H1 (cell line): Measurements from ENCODE around the gene ARHGEF25. TPM values are rescaled to one million over a fixed set of nuclear protein-coding genes. Genes with fewer than 3 reads are reported as not detected.

Experiments used
- CTCF ChIA-PET: fragments of 300-600 bp; sonication (Branson Sonifier 250); formaldehyde crosslinking; loops from one replicate; lab custom pipeline; 2021; ENCODE audit not compliant: partially characterized antibody; lab: Charles Lee
- POLR2A ChIA-PET: fragments of 300-600 bp; sonication (Branson Sonifier 250); formaldehyde crosslinking; loops from one replicate; lab custom pipeline; 2021; ENCODE audit warnings: inconsistent platforms; ENCODE audit not compliant: partially characterized antibody; lab: Charles Lee
- DNase-seq, 2 experiments: peaks; one replicate each; pipeline versions ENCODE4 v3.0.0 to v3.0.0-alpha.2; 2010 to 2022; ENCODE audit warnings: low spot score in 2 of 2, low read depth in 1 of 2, mixed read lengths in 1 of 2
- FAIRE-seq: peaks from 2 replicates; lab custom pipeline; 2011; peaks lifted over from hg19 to GRCh38; lab: Jason Lieb, UNC
- H2AFZ ChIP-seq: 2 replicates; pipeline ENCODE4 v1.8.1; 2012; ENCODE audit warnings: low read length, inconsistent platforms
- H2AK5ac ChIP-seq: 2 replicates; pipeline ENCODE4 v1.6.1; 2013; ENCODE audit warnings: low read depth, low read length
- H2BK120ac ChIP-seq: replicated peaks from 2 replicates; pipeline ENCODE3; 2013; ENCODE audit warnings: low read depth, low read length, inconsistent platforms
- H2BK12ac ChIP-seq: 2 replicates; pipeline ENCODE4 v1.6.1; 2013; ENCODE audit warnings: low read depth, low read length
- H2BK15ac ChIP-seq: 2 replicates; pipeline ENCODE4 v1.6.1; 2013; ENCODE audit warnings: low read length
- H2BK20ac ChIP-seq: 2 replicates; pipeline ENCODE4 v1.6.1; 2013; ENCODE audit warnings: low read length
- H2BK5ac ChIP-seq: 2 replicates; pipeline ENCODE4 v1.6.1; 2013; ENCODE audit warnings: low read depth, low read length
- H3K14ac ChIP-seq: 2 replicates; pipeline ENCODE4 v1.6.1; 2013; ENCODE audit warnings: inconsistent platforms; ENCODE audit not compliant: insufficient read length
- H3K18ac ChIP-seq: 2 replicates; pipeline ENCODE4 v1.6.1; 2013; ENCODE audit warnings: low read length; ENCODE audit errors: extremely low read depth
- H3K23ac ChIP-seq: 2 replicates; pipeline ENCODE4 v1.6.1; 2013; ENCODE audit warnings: inconsistent platforms; ENCODE audit not compliant: insufficient read length
- H3K23me2 ChIP-seq: 2 replicates; pipeline ENCODE4 v1.6.1; 2013; ENCODE audit warnings: low read depth, low read length
- H3K27ac ChIP-seq: 2 replicates; pipeline ENCODE4 v1.6.1; 2011; ENCODE audit warnings: low read depth, low read length, inconsistent platforms
- H3K27me3 ChIP-seq, 4 experiments: replicated peaks in 1 of 4; 1 replicate in 1 of 4; 2 replicates in 3 of 4; pipeline versions ENCODE4 v1.6.1 to v1.8.1; 2011 to 2013; ENCODE audit warnings: low read length in 3 of 4, mild to moderate bottlenecking in 3 of 4, inconsistent platforms in 2 of 4, mixed read lengths in 2 of 4, moderate library complexity in 1 of 4; ENCODE audit not compliant: control insufficient read depth in 3 of 4, insufficient read depth in 3 of 4; ENCODE audit errors: extremely low read depth in 1 of 4
- H3K36me3 ChIP-seq, 4 experiments: 2 replicates each; pipeline versions ENCODE4 v1.6.1 to v1.8.1; 2011 to 2013; ENCODE audit warnings: mild to moderate bottlenecking in 4 of 4, low read length in 3 of 4, moderate library complexity in 2 of 4, control low read depth in 1 of 4, inconsistent platforms in 1 of 4; ENCODE audit not compliant: insufficient read depth in 4 of 4, control insufficient read depth in 2 of 4
- H3K4ac ChIP-seq: replicated peaks from 2 replicates; pipeline ENCODE3; 2013; ENCODE audit warnings: low read length, low read depth, mixed read lengths, inconsistent platforms; ENCODE audit not compliant: insufficient read length
- H3K4me1 ChIP-seq, 4 experiments: replicated peaks in 1 of 4; 1 replicate in 1 of 4; 2 replicates in 3 of 4; pipeline versions ENCODE4 v1.6.1 to v1.8.1; 2011 to 2013; ENCODE audit warnings: low read length in 3 of 4, inconsistent platforms in 2 of 4, mixed read lengths in 1 of 4; ENCODE audit not compliant: insufficient read depth in 4 of 4, control insufficient read depth in 3 of 4
- H3K4me2 ChIP-seq, 2 experiments: 2 replicates each; pipeline versions ENCODE4 v1.6.1 to v1.8.1; 2011 to 2013; ENCODE audit warnings: low read depth in 2 of 2, low read length in 2 of 2, control low read depth in 1 of 2, inconsistent platforms in 1 of 2, mild to moderate bottlenecking in 1 of 2; ENCODE audit not compliant: insufficient read depth in 1 of 2
- H3K4me3 ChIP-seq, 4 experiments: fragments of 200-600, 300-600 bp in 1 of 4; sonication (generic), shearing (Covaris generic), sonication (Bioruptor Twin) in 1 of 4; 2 replicates each; pipeline versions ENCODE4 v1.5.1 to v1.8.1; 2011 to 2016; ENCODE audit warnings: low read length in 4 of 4, low read depth in 3 of 4, control low read depth in 2 of 4, inconsistent platforms in 2 of 4, mild to moderate bottlenecking in 2 of 4, mixed read lengths in 1 of 4, moderate library complexity in 1 of 4; ENCODE audit not compliant: insufficient read depth in 2 of 4; ENCODE audit errors: extremely low read depth in 1 of 4
- H3K56ac ChIP-seq: replicated peaks from 2 replicates; pipeline ENCODE3; 2013; ENCODE audit warnings: low read depth, mild to moderate bottlenecking, mixed read lengths, low read length, inconsistent platforms; ENCODE audit not compliant: insufficient read length
- H3K79me1 ChIP-seq: 2 replicates; pipeline ENCODE4 v1.6.1; 2013; ENCODE audit warnings: low read depth, low read length, control low read depth
- H3K79me2 ChIP-seq, 2 experiments: 2 replicates each; pipeline versions ENCODE4 v1.6.1 to v1.8.1; 2012 to 2013; ENCODE audit warnings: low read length in 2 of 2, mild to moderate bottlenecking in 2 of 2, inconsistent platforms in 1 of 2; ENCODE audit not compliant: insufficient read depth in 2 of 2, control insufficient read depth in 1 of 2
- H3K9ac ChIP-seq, 4 experiments: replicated peaks in 1 of 4; 1 replicate in 1 of 4; 2 replicates in 3 of 4; pipeline versions ENCODE4 v1.6.1 to v1.8.1; 2011 to 2013; ENCODE audit warnings: low read depth in 3 of 4, low read length in 3 of 4, control low read depth in 2 of 4, mild to moderate bottlenecking in 2 of 4, moderate library complexity in 2 of 4, inconsistent platforms in 1 of 4; ENCODE audit errors: extremely low read depth in 1 of 4
- H3K9me3 ChIP-seq, 2 experiments: 2 replicates each; pipeline versions ENCODE4 v1.6.1 to v1.8.1; 2012 to 2013; ENCODE audit warnings: mild to moderate bottlenecking in 2 of 2, moderate library complexity in 2 of 2, control low read depth in 1 of 2, inconsistent platforms in 1 of 2, low read depth in 1 of 2, low read length in 1 of 2, mixed read lengths in 1 of 2; ENCODE audit not compliant: insufficient read depth in 2 of 2
- H4K20me1 ChIP-seq, 2 experiments: replicated peaks in 1 of 2; 2 replicates each; pipeline versions ENCODE3 to v1.8.1; 2011 to 2013; ENCODE audit warnings: inconsistent platforms in 2 of 2, low read length in 2 of 2, mild to moderate bottlenecking in 1 of 2; ENCODE audit not compliant: insufficient read depth in 2 of 2, control insufficient read depth in 1 of 2
- H4K5ac ChIP-seq: 2 replicates; pipeline ENCODE4 v1.6.1; 2013; ENCODE audit warnings: low read length, low read depth, mixed read lengths, inconsistent platforms; ENCODE audit not compliant: insufficient read length
- H4K8ac ChIP-seq: 2 replicates; pipeline ENCODE4 v1.8.0; 2013; ENCODE audit warnings: mild to moderate bottlenecking, moderate library complexity, low read length, inconsistent platforms; ENCODE audit not compliant: insufficient read depth; ENCODE audit errors: extremely low read depth
- H4K91ac ChIP-seq: replicated peaks from 2 replicates; pipeline ENCODE3; 2013; ENCODE audit warnings: low read length, mixed read lengths, inconsistent platforms; ENCODE audit not compliant: insufficient read length
- CBX5 ChIP-seq: fragments of 300-800, 300-1000 bp; sonication (generic); IDR thresholded peaks from 2 replicates; pipeline ENCODE4 v1.7.1; 2016; ENCODE audit warnings: antibody characterized with exemption, low read length, low read depth
- CEBPB ChIP-seq: IDR thresholded peaks from 2 replicates; pipeline ENCODE4 v1.6.1; 2012; ENCODE audit warnings: low read depth, low read length
- EGR1 ChIP-seq: IDR thresholded peaks from 2 replicates; pipeline ENCODE4 v1.6.1; 2011; ENCODE audit warnings: low read depth, low read length, borderline replicate concordance
- EZH2 ChIP-seq: fragments of 200-600 bp; sonication (generic); IDR thresholded peaks from 2 replicates; pipeline ENCODE4 v1.7.1; 2012; ENCODE audit warnings: low read depth, mild to moderate bottlenecking, moderate library complexity, low read length, inconsistent platforms; ENCODE audit not compliant: severe bottlenecking
- GTF2F1 ChIP-seq: IDR thresholded peaks from 2 replicates; pipeline ENCODE4 v1.6.1; 2012; ENCODE audit warnings: low read depth, low read length, improper control_type of control experiment, borderline replicate concordance
- JUND ChIP-seq: IDR thresholded peaks from 2 replicates; pipeline ENCODE4 v1.6.1; 2011; ENCODE audit warnings: mild to moderate bottlenecking, improper control_type of control experiment, low read length
- KDM1A ChIP-seq: fragments of 200-600, 300-600 bp; sonication (generic); IDR thresholded peaks from 2 replicates; pipeline ENCODE4 v1.7.1; 2016; ENCODE audit warnings: mild to moderate bottlenecking, low read length, borderline replicate concordance
- MAX ChIP-seq: IDR thresholded peaks from 2 replicates; pipeline ENCODE4 v1.6.1; 2012; ENCODE audit warnings: inconsistent platforms
- RXRA ChIP-seq: IDR thresholded peaks from 2 replicates; pipeline ENCODE4 v1.6.1; 2011; ENCODE audit warnings: low read depth, mild to moderate bottlenecking, low read length, moderate library complexity; ENCODE audit not compliant: insufficient read depth
- SIRT6 ChIP-seq: IDR thresholded peaks from one replicate; pipeline ENCODE4 v1.7.1; 2012; ENCODE audit warnings: low read length, inconsistent platforms
- SIX5 ChIP-seq: IDR thresholded peaks from 2 replicates; pipeline ENCODE4 v1.6.1; 2011; ENCODE audit warnings: mild to moderate bottlenecking, low read depth, low read length
- TCF12 ChIP-seq: IDR thresholded peaks from 2 replicates; pipeline ENCODE4 v1.6.1; 2011; ENCODE audit warnings: low read depth, mild to moderate bottlenecking, low read length
- USF2 ChIP-seq: IDR thresholded peaks from 2 replicates; pipeline ENCODE4 v1.6.1; 2011; ENCODE audit warnings: low read length, improper control_type of control experiment
- WGBS, 2 experiments: shearing (Covaris generic) in 1 of 2; methylation state at CpG; one replicate each; pipeline versions ENCODE4 v1.1.6 to v1.1.7; 2013 to 2015; ENCODE audit warnings: low lambda C conversion rate in 2 of 2, mixed read lengths in 2 of 2, inconsistent platforms in 1 of 2, low coverage in 1 of 2, missing lambda C conversion rate in 1 of 2; ENCODE audit not compliant: insufficient replicate concordance in 2 of 2, insufficient coverage in 1 of 2, insufficient read length in 1 of 2; ENCODE audit errors: extremely low coverage in 1 of 2, missing lambda C conversion rate in 1 of 2; 5-methylcytosine and 5-hydroxymethylcytosine counted together
- polyA plus RNA-seq, 7 experiments: library from polyadenylated mRNA; depleted of rRNA in 3 of 7; stranded (reverse) in 5 of 7; unstranded in 2 of 7; fragments of >200 nt in 5 of 7; fragments of 200-250 nt in 2 of 7; gene quantifications; 1 replicate in 5 of 7; 2 replicates in 1 of 7; 4 replicates in 1 of 7; pipeline versions ENCODE4 v1.2.1 to v1.2.3, GENCODE V29; 2011 to 2013; ENCODE audit warnings: missing spikeins in 2 of 7, mixed read lengths in 2 of 7
- total RNA-seq: library from RNA; stranded (reverse); fragmentation: NEBNext Ultra II Directional; extraction: Animal tissue kit (Norgen Biotek cat#: 25700); gene quantifications from 2 replicates; pipeline ENCODE4 v1.2.1, GENCODE V29; 2021

Gene ARHGEF25
- total and polyA plus RNA-seq, 2 of the 8 experiments (the other 6 are each of a cell fraction or from before 2014, with no cell fraction given) = 5.9 to 8.8 TPM

- no peak overlapping the region for H4K5ac ChIP-seq
- no peak overlapping the region for H3K27ac ChIP-seq
- ChIA-PET POLR2A (interaction anchor here (0.7 to 1.0 kb wide), 4 partner anchors 11 to 17 kb away, joined by 3 read pairs; partner anchors contain the start of gene DCTN2), CTCF (interaction anchor here (1.4 kb wide), 2 partner anchors 11 to 19 kb away, joined by 4 to 7 read pairs; no protein-coding TSS in a partner anchor)
- no peak overlapping the region for H3K14ac ChIP-seq
- DNase-seq (no peak), FAIRE-seq (no peak)
- H2AFZ ChIP-seq = no peak overlapping the region
- H3K36me3 ChIP-seq = peaks cover 4 to 38% (median 27%) of the 10 kb centered on the region in 4 experiments; a peak in 7 of 8 replicates
- H3K79me1 ChIP-seq = no peaks in the 10 kb centered on the region
- no peaks in the 10 kb centered on the region for H3K9me3 ChIP-seq
- no peak overlapping the region for H3K9ac ChIP-seq
- H2BK20ac ChIP-seq = no peak overlapping the region
- H2BK12ac ChIP-seq = no peak overlapping the region
- H3K4ac ChIP-seq = no peak overlapping the region
- H3K79me2 ChIP-seq = no peaks in the 10 kb centered on the region
- peaks cover 0 to 2% of the 10 kb centered on the region in 2 experiments for H4K20me1 ChIP-seq
- 87% methylated on average over 7 of the region's 7 CpGs; no CpG with 5 or more reads in 1 of the 2 experiments for WGBS, 2 experiments
- H4K91ac ChIP-seq = no peak overlapping the region
- no peaks in the 10 kb centered on the region for H3K27me3 ChIP-seq
- H3K23ac ChIP-seq = no peak overlapping the region
- no peak overlapping the region for H3K18ac ChIP-seq
- no peaks in the 10 kb centered on the region for H3K4me1 ChIP-seq
- no peak overlapping the region for H2AK5ac ChIP-seq
- H2BK5ac ChIP-seq = no peak overlapping the region
- H3K4me3 ChIP-seq = no peak overlapping the region
- no peak overlapping the region for H4K8ac ChIP-seq
- H2BK15ac ChIP-seq = no peak overlapping the region
- H2BK120ac ChIP-seq = no peak overlapping the region
- H3K56ac ChIP-seq = no peak overlapping the region
- H3K4me2 ChIP-seq = no peak overlapping the region
- H3K23me2 ChIP-seq = no peaks in the 10 kb centered on the region
- TF ChIP-seq RXRA (no peak), TCF12 (no peak), USF2 (no peak), MAX (no peak), SIX5 (no peak), SIRT6 (no peak), EZH2 (no peak), CEBPB (no peak), CBX5 (no peak), KDM1A (no peak), EGR1 (no peak), GTF2F1 (no peak), JUND (no peak)
These were observed 47.0 kb upstream of the ARHGEF25 start for GRCh38 chr12:57564178-57564740.
